PC-3 (cell line): Measurements from ENCODE around the gene ATXN10.

Experiments used
- EZH2 ChIP-seq: fragments of 300-600 bp; sonication (generic); IDR thresholded peaks from one replicate; pipeline ENCODE4 v1.6.1; 2017; ENCODE audit warnings: antibody characterized with exemption, mild to moderate bottlenecking, low read length; ENCODE audit not compliant: unreplicated experiment
- TF ChIP-seq, protein P1 (sequence below): fragments of 300-600 bp; sonication (generic); conservative IDR thresholded peaks from 2 replicates; pipeline ENCODE4 v1.5.1; 2017; ENCODE audit warnings: antibody characterized with exemption, low read depth, mild to moderate bottlenecking, low read length

DNA sequence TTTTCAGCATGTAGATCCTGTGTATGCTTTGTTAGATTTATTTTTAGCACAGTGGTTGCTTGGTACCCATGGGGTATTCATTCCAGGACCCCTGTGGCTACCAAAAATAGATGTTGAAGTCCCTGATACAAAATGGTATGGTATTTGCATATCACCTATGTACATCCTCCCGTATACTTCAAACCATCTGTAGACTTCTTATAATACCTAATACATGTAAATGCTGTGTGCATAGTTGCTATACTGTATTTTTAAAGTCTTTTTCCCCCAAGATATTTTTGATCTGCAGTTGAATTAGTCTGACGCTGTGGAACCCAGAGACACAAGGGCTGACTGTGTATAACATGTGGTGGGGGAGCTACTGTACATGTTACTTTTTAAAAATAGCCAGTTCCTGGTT lies 101.1 kb downstream of the ATXN10 start:
- TF ChIP-seq, protein P1, sequence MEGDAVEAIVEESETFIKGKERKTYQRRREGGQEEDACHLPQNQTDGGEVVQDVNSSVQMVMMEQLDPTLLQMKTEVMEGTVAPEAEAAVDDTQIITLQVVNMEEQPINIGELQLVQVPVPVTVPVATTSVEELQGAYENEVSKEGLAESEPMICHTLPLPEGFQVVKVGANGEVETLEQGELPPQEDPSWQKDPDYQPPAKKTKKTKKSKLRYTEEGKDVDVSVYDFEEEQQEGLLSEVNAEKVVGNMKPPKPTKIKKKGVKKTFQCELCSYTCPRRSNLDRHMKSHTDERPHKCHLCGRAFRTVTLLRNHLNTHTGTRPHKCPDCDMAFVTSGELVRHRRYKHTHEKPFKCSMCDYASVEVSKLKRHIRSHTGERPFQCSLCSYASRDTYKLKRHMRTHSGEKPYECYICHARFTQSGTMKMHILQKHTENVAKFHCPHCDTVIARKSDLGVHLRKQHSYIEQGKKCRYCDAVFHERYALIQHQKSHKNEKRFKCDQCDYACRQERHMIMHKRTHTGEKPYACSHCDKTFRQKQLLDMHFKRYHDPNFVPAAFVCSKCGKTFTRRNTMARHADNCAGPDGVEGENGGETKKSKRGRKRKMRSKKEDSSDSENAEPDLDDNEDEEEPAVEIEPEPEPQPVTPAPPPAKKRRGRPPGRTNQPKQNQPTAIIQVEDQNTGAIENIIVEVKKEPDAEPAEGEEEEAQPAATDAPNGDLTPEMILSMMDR, result no peak
- TF ChIP-seq EZH2, result no peak
